Left lung (tissue), 10 donors: ENCODE results near the gene B4GALT3. TPM values are rescaled to one million over a fixed set of nuclear protein-coding genes. Genes with fewer than 3 reads are reported as not detected.
A peak's percentile ranks its signal among the peaks of the same experiment; 100 is the strongest.

Experiments used
- ATAC-seq: fragments of 200-7000 bp; cut with Tn5 transposase; one replicate; pipeline ENCODE4 v1.9.1; 2020; ENCODE audit warnings: moderate library complexity
- DNase-seq, 4 donors: peaks; one replicate each; pipeline ENCODE4 v3.0.0-alpha.2; 2013 to 2020
- H3K27ac ChIP-seq, 2 donors: fragments of 200-600 bp; sonication (generic) in 1 of 2; one replicate each; pipeline versions ENCODE4 v1.5.0 to v1.8.0; 2020 to 2021
- H3K27me3 ChIP-seq, 2 donors: fragments of 200-600 bp; sonication (generic) in 1 of 2; one replicate each; pipeline versions ENCODE4 v1.5.0 to v1.8.0; 2020 to 2021
- H3K36me3 ChIP-seq, 2 donors: fragments of 200-600 bp; sonication (generic) in 1 of 2; one replicate each; pipeline versions ENCODE4 v1.5.0 to v1.8.0; 2020 to 2021
- H3K4me1 ChIP-seq, 2 donors: fragments of 200-600 bp; one replicate each; pipeline ENCODE4 v1.8.0; 2021
- H3K4me3 ChIP-seq, 2 donors: fragments of 200-600 bp; sonication (generic) in 1 of 2; one replicate each; pipeline versions ENCODE4 v1.5.0 to v1.8.0; 2020 to 2021; ENCODE audit warnings: mild to moderate bottlenecking in 1 of 2
- H3K9me3 ChIP-seq, 2 donors: fragments of 200-600 bp; sonication (generic) in 1 of 2; one replicate each; pipeline versions ENCODE4 v1.5.0 to v1.8.0; 2020 to 2021
- CTCF ChIP-seq, 2 donors: fragments of 200-600 bp; sonication (generic) in 1 of 2; IDR thresholded peaks; one replicate each; pipeline versions ENCODE4 v1.5.0 to v1.8.0; 2021; ENCODE audit warnings: antibody characterized with exemption in 2 of 2
- intact Hi-C, 2 donors: fragments of 100-400 bp; cut with DNase I; formaldehyde crosslinking; loops; one replicate each; pipeline versions ENCODE4 v1.11.2 to v1.14.2; 2022
- polyA plus RNA-seq, 6 donors: library from polyadenylated mRNA; unstranded; fragments of 120-200 nt; gene quantifications; one replicate each; pipeline ENCODE4 v1.2.1, GENCODE V29; 2013; ENCODE audit not compliant: insufficient read length in 6 of 6
- total RNA-seq, 2 donors: library from RNA; stranded (reverse); fragmentation: NEBNext Ultra II Directional; extraction: Animal tissue kit (Norgen Biotek cat#: 25700); gene quantifications; one replicate each; pipeline ENCODE4 v1.2.1, GENCODE V29; 2021
- donor health status: DM: no; HTN: yes; CAD: no.
- donor health status: DM: no; HTN: no; CAD: no.

Gene B4GALT3
- total and polyA plus RNA-seq, 8 donors, result 35.3 to 42.3 (median 37.2) TPM

- Histone ChIP-seq H3K27me3 (peaks cover 0 to 4% of the 10 kb centered on the region in 2 donors), H3K36me3 (peaks cover 0 to 14% of the 10 kb centered on the region in 2 donors), H3K9me3 (no peaks in the 10 kb centered on the region), H3K27ac (no peak overlapping the region), H3K4me1 (peaks cover 3 to 46% of the 10 kb centered on the region in 2 donors), H3K4me3 (no peak overlapping the region)
- ATAC-seq (peak; percentile 81), DNase-seq (peak in 3 of 4 donors; percentile 49 to 67 (median 58))
- peak; percentile 79 to 90 for TF ChIP-seq CTCF (IDR thresholded peaks at IDR 0.05)
- intact Hi-C loops, result no loop called here
Measured at GRCh38 chr1:161192476-161193465, 15.5 kb upstream of the B4GALT3 start.

DNA sequence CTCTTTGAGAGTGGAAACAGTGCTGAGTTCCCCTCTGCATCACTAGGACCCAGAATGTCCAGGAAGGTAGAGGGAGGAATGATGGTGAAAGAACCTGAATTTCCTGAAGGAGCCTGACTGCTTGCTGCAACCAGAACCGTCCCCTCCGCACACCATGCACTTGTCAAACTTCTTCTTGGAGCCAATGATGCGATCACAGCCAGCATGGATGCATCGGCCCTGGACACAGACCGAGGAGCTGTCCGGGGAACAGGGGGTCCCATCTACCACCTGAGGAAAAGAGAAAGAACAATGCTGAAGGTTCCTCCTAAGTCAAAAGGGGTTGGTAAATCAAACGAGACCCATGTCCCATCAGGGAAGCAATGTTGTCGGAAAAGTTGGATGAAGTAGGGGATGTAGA lies 14.7 kb upstream of the B4GALT3 start:
- ATAC-seq (no peak), DNase-seq (no peak)
- H3K4me3 ChIP-seq, result no peak overlapping the region
- peaks cover 0 to 14% of the 10 kb centered on the region in 2 donors for H3K36me3 ChIP-seq
- no peak for TF ChIP-seq CTCF (IDR thresholded peaks at IDR 0.05)
- no peak overlapping the region for H3K27ac ChIP-seq
- intact Hi-C loops, result no loop called here
- H3K9me3 ChIP-seq, result no peaks in the 10 kb centered on the region
- H3K27me3 ChIP-seq, result peaks cover 0 to 4% of the 10 kb centered on the region in 2 donors
- peaks cover 3 to 52% of the 10 kb centered on the region in 2 donors for H3K4me1 ChIP-seq

- Histone ChIP-seq H3K36me3 (peaks cover 0 to 14% of the 10 kb centered on the region in 2 donors), H3K27me3 (peaks cover 0 to 4% of the 10 kb centered on the region in 2 donors), H3K9me3 (no peaks in the 10 kb centered on the region), H3K4me3 (no peak overlapping the region), H3K27ac (no peak overlapping the region), H3K4me1 (peaks cover 3 to 62% of the 10 kb centered on the region in 2 donors)
- no peak for TF ChIP-seq CTCF (IDR thresholded peaks at IDR 0.05)
- no peak for DNase-seq
- intact Hi-C loops, result no loop called here
- ATAC-seq, result no peak
Measured at GRCh38 chr1:161190962-161191521, 13.7 kb upstream of the B4GALT3 start.

- no peak for ATAC-seq
Measured at GRCh38 chr1:161189036-161189435, 11.7 kb upstream of the B4GALT3 start.

More at GRCh38 chr1:161189036-161189435, 11.7 kb upstream of the B4GALT3 start:
- no peak for DNase-seq
- H3K27me3 ChIP-seq, result peaks cover 0 to 4% of the 10 kb centered on the region in 2 donors
- intact Hi-C loops, result no loop called here
- peaks cover 5 to 66% of the 10 kb centered on the region in 2 donors for H3K4me1 ChIP-seq
- H3K36me3 ChIP-seq, result peaks cover 0 to 14% of the 10 kb centered on the region in 2 donors
- no peaks in the 10 kb centered on the region for H3K9me3 ChIP-seq
- H3K4me3 ChIP-seq, result no peak overlapping the region
- no peak for TF ChIP-seq CTCF (IDR thresholded peaks at IDR 0.05)
- no peak overlapping the region for H3K27ac ChIP-seq
